Activated CD4-positive, CD25-positive, alpha-beta regulatory T cell (primary cell): ENCODE results near the gene ZNF423.

Experiments
- DNase-seq, 4 experiments: peaks; one replicate each; lab custom pipeline; 2025; lab: John Stamatoyannopoulos, UW

ZNF423 gene

GRCh38 chr16:49622421-49623402 lies 233.2 kb downstream of the ZNF423 start:
- DNase-seq, result no peak

GRCh38 chr16:49622084-49622390 lies 233.9 kb downstream of the ZNF423 start:
- DNase-seq, result no peak

GRCh38 chr16:49621241-49622083 lies 234.4 kb downstream of the ZNF423 start:
- no peak for DNase-seq

GRCh38 chr16:49620869-49621240 lies 235.1 kb downstream of the ZNF423 start:
- DNase-seq, result no peak

- DNase-seq, result no peak
Measured at GRCh38 chr16:49620158-49620868, 235.6 kb downstream of the ZNF423 start.

GRCh38 chr16:49619811-49620157 lies 236.1 kb downstream of the ZNF423 start:
- DNase-seq, result no peak

- no peak for DNase-seq
Measured at GRCh38 chr16:49618955-49619354, 237.0 kb downstream of the ZNF423 start.

- DNase-seq, result no peak
Measured at GRCh38 chr16:49617710-49618330, 238.1 kb downstream of the ZNF423 start.

GRCh38 chr16:49617016-49617629 lies 238.8 kb downstream of the ZNF423 start:
- DNase-seq, result no peak

GRCh38 chr16:49615576-49615975 lies 240.3 kb downstream of the ZNF423 start:
- no peak for DNase-seq

GRCh38 chr16:49610983-49611382 lies 244.9 kb downstream of the ZNF423 start:
- no peak for DNase-seq

GRCh38 chr16:49608779-49609178 lies 247.1 kb downstream of the ZNF423 start:
- DNase-seq, result no peak

- no peak for DNase-seq
Measured at GRCh38 chr16:49608098-49608497, 247.8 kb downstream of the ZNF423 start.

GRCh38 chr16:49605536-49606254 lies 250.2 kb downstream of the ZNF423 start:
- DNase-seq, result no peak

- DNase-seq, result no peak
Measured at GRCh38 chr16:49604602-49605001, 251.3 kb downstream of the ZNF423 start.

GRCh38 chr16:49603956-49604355 lies 252.0 kb downstream of the ZNF423 start:
- no peak for DNase-seq

- DNase-seq, result no peak
Measured at GRCh38 chr16:49602976-49603310, 253.0 kb downstream of the ZNF423 start.

GRCh38 chr16:49602201-49602975 lies 253.5 kb downstream of the ZNF423 start:
- DNase-seq, result no peak

- no peak for DNase-seq
Measured at GRCh38 chr16:49601576-49601975, 254.3 kb downstream of the ZNF423 start.

- no peak for DNase-seq
Measured at GRCh38 chr16:49600976-49601375, 254.9 kb downstream of the ZNF423 start.
